ES-I3 (cell line): ENCODE results near the gene IRF7.

ENCODE experiments used
- H3K36me3 ChIP-seq: 2 replicates; pipeline ENCODE4 v1.6.1; 2013; ENCODE audit warnings: mild to moderate bottlenecking, low read length, control low read depth, moderate library complexity; ENCODE audit not compliant: insufficient read depth
- H3K4me1 ChIP-seq: 2 replicates; pipeline ENCODE4 v1.6.1; 2013; ENCODE audit warnings: mild to moderate bottlenecking, control low read depth, low read length; ENCODE audit not compliant: insufficient read depth
- H3K9ac ChIP-seq: 2 replicates; pipeline ENCODE4 v1.6.1; 2013; ENCODE audit warnings: low read depth, mild to moderate bottlenecking, low read length, moderate library complexity
- H3K9me3 ChIP-seq: 2 replicates; pipeline ENCODE4 v1.6.1; 2013; ENCODE audit warnings: mild to moderate bottlenecking, low read length, moderate library complexity; ENCODE audit not compliant: control insufficient read depth, insufficient read depth

The IRF7 gene

DNA sequence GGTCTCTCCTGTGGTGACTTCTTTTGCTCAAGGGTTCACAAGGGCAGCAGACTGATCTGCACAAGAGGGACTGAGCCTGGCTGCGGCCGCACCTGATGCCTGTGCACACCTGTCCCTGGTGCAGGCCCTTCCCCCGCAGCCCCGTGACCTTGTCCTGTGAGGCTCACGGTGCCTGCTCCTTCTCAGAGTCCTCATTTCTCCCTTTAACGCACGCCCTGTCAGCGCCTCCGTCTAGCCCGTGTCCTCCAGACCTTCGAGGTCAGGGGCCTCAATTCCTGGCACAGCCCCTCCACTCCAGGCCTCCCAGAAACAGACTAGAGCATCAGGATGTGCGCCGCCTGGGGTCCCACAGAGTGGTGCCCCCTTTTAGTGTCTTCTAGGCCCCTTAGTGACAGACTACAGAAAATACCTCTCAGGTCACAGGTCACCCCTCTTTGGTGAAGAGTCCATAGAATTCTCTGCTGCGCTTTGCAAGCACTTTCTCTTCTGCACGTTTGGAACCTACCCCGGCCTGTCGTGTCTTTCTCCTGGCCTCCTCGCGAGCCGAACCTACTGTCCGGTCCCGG, 20.3 kb upstream of the IRF7 start:
- no peaks in the 10 kb centered on the region for H3K9me3 ChIP-seq
- peak overlapping the region; percentile 11; the same call in 1 of the 2 replicates for H3K9ac ChIP-seq
- H3K36me3 ChIP-seq: no peaks in the 10 kb centered on the region
- H3K4me1 ChIP-seq: peaks cover 6% of the 10 kb centered on the region; the same call in 1 of the 2 replicates

- H3K9me3 ChIP-seq: no peaks in the 10 kb centered on the region
- H3K4me1 ChIP-seq: no peaks in the 10 kb centered on the region; the same call in 1 of the 2 replicates
- H3K9ac ChIP-seq: no peak overlapping the region
- no peaks in the 10 kb centered on the region for H3K36me3 ChIP-seq
These were observed 15.1 kb upstream of the IRF7 start for GRCh38 chr11:630871-631270.

GRCh38 chr11:629237-629583, 13.5 kb upstream of the IRF7 start:
- no peaks in the 10 kb centered on the region; the same call in 1 of the 2 replicates for H3K4me1 ChIP-seq
- no peaks in the 10 kb centered on the region for H3K36me3 ChIP-seq
- no peak overlapping the region for H3K9ac ChIP-seq
- H3K9me3 ChIP-seq: no peaks in the 10 kb centered on the region

DNA sequence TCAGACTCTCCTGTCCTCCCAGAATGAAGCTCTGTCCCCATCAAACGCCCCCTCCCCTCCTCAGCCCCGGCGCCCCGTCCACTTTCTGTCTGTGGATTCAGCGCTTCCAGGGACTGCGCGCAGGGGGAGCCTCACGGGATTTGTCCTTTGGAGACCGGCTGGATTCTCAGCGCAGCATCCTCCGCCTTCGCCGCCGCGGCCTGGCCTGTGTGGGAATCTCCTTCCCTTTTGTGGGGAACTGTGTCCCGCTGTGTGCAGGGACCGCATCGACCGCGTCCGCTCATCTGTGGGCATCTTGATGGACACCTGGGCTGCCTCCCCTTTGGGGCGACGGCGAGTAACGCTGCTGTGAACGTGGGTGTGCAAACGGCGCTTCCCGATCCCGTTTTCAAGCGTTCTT, 12.3 kb upstream of the IRF7 start:
- Histone ChIP-seq H3K9ac (no peak overlapping the region), H3K4me1 (no peaks in the 10 kb centered on the region; the same call in 1 of the 2 replicates), H3K36me3 (no peaks in the 10 kb centered on the region), H3K9me3 (no peaks in the 10 kb centered on the region)

GRCh38 chr11:627308-627576, 11.5 kb upstream of the IRF7 start:
- Histone ChIP-seq H3K4me1 (no peaks in the 10 kb centered on the region; the same call in 1 of the 2 replicates), H3K9ac (no peak overlapping the region), H3K36me3 (no peaks in the 10 kb centered on the region), H3K9me3 (no peaks in the 10 kb centered on the region)

DNA sequence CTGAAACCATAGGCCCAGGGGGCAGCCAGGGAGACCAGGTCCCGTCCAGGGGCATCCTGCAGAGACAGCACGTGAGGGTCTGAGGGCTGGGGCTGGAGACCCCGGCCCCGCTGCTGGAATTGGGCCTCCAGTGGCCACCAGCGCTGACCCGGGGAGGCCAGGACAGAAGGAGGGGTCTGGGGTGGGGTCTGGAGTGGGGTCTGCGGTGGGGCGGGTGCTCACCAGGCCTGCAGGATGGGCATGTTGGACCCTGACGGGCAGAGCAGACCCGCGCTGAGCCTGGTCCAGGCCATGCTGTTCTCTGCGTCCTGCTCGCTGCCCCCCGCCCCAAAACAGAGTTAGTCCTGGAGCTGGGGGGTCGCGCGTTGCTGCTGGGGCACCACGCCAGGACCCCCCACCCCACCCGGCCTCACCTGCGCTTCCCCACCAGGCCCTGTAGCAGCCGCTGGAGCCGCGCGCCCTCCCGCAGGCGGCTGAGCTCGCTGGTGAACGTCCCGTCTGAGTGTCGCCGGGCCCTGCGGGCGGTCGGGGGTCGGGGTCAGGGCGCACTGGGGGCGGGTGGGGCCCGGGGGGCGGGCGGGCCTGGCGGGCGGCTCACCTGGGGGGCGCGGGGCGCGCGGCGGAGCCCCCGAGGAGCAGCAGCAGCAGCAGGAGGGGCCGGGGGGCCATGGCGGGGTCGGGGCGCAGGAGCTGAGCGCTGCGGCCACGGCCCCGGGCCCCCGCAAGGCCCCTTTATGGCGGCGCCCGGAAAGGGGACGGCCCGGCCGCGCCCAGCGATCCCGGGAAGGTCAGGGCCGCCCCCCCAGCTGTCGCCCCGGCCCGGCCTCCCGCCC, 10.9 kb upstream of the IRF7 start, which contains the start of gene SCT:
Gene SCT, minus strand, starts transcription at position 707 of the 833 bp plus-strand sequence. Its CDS starts 38 bp downstream, at position 669.
- no peaks in the 10 kb centered on the region for H3K9me3 ChIP-seq
- no peaks in the 10 kb centered on the region for H3K36me3 ChIP-seq
- H3K9ac ChIP-seq: no peak within 1 kb of the TSS
- H3K4me1 ChIP-seq: no peaks in the 10 kb centered on the region; the same call in 1 of the 2 replicates

DNA sequence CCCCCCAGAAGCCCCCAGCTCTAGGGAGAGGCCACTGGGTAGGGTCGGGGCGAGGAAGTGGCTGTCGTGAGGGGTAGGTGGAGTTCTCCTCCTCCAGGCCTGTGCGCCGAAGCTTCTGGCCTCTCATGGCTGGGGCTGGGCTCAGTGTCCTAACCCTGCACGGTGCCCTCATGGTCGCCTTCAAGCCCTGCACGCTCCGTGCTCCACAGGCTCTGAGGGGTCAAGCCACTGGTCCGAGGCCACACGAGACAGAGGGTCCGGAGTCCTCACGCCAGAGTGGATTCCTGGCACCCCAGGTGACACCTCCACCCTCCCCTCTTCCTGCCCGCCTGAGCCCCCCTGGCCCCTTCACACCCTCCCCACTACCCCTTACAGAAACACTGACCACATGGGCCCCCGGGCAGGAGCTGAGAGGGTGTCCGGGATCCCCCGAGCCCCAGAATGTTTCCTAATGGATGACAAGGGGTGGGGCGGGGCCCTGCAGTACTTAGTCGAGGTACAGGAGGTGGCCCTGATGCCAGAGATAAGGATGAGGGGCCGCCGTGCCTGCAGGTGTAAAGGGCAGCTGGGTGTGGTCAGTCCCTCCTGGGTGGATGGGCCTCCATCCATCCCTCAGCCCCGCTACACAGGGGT, 10.0 kb upstream of the IRF7 start:
- no peaks in the 10 kb centered on the region for H3K36me3 ChIP-seq
- no peaks in the 10 kb centered on the region for H3K9me3 ChIP-seq
- no peaks in the 10 kb centered on the region; the same call in 1 of the 2 replicates for H3K4me1 ChIP-seq
- H3K9ac ChIP-seq: no peak overlapping the region

- Histone ChIP-seq H3K4me1 (no peaks in the 10 kb centered on the region; the same call in 1 of the 2 replicates), H3K9ac (no peak within 1 kb of the TSS), H3K36me3 (no peaks in the 10 kb centered on the region), H3K9me3 (no peaks in the 10 kb centered on the region)
These were observed 9.2 kb upstream of the IRF7 start, which contains the start of gene CDHR5 for GRCh38 chr11:624705-625635. CDHR5 (minus strand) TSS chr11:624955; CDS start chr11:624902, 53 bp downstream.

GRCh38 chr11:623999-624704, 8.4 kb upstream of the IRF7 start:
- Histone ChIP-seq H3K9me3 (no peaks in the 10 kb centered on the region), H3K9ac (no peak overlapping the region), H3K36me3 (no peaks in the 10 kb centered on the region), H3K4me1 (no peaks in the 10 kb centered on the region)

- Histone ChIP-seq H3K9ac (no peak overlapping the region), H3K9me3 (no peaks in the 10 kb centered on the region), H3K36me3 (no peaks in the 10 kb centered on the region), H3K4me1 (no peaks in the 10 kb centered on the region)
These were observed 7.7 kb upstream of the IRF7 start for GRCh38 chr11:623349-623869.

DNA sequence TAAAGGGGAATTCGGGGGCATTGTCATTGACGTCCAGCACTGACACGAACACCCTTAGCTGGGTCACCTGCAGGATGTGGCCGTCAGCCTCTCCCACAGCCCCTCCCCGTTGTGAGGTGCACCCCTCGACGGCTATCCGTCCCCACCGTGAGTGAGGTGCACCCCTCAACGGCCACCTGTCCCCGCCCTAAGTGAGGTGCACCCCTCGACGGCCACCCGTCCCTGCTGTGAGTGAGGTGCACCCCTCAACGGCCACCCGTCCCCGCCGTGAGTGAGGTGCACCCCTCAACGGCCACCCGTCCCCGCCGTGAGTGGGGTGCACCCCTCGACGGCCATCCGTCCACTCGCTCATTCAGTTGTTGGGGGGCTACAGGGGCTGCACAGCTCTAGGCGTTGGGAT, 6.1 kb upstream of the IRF7 start:
- Histone ChIP-seq H3K9ac (no peak overlapping the region), H3K36me3 (no peaks in the 10 kb centered on the region), H3K4me1 (no peaks in the 10 kb centered on the region), H3K9me3 (no peaks in the 10 kb centered on the region)

DNA sequence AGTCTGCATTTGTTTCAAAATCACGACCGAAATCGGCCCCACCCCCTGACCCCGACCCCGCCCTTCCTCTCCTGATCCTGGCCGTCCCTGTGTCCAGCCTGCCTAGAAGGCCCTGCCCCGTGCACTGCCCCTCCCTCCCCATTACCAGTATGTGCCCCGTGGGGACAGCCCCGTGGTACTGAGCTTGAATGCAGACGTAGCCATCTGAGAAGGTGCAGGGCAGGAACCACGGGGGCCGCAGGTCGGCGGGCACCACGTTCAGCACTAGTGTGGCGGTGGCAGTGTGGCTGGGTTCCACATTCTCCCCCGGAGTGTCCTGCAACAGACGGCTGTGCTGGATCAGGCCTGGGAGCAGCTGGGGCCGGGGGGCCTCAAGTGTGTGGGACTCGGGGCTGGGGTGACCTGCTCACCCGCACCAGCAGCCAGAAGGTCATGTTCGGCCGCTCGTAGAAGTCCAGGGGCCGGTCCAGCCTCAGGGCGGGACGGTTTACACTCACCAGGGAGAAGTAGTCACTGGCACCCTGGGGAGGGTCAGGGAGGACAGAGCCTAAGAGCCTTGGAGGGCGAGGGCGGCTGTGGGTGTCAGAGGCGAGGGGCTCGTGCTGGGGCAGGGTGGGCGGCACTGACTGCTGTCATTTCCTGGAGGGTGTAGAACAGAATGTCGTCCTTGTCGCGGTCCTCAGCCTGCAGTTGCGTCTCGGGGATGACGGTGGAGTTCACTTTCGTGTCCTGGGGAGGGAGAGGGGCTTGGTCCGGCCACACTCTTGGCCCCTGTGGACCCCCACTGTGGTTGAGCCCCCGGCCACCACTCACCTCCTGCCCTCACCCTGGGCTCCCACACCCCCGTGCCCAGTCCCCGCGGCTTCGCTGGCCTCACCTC, 5.4 kb upstream of the IRF7 start:
- H3K36me3 ChIP-seq: no peaks in the 10 kb centered on the region
- H3K9me3 ChIP-seq: no peaks in the 10 kb centered on the region
- H3K9ac ChIP-seq: no peak overlapping the region
- no peaks in the 10 kb centered on the region; the same call in 1 of the 2 replicates for H3K4me1 ChIP-seq

- no peaks in the 10 kb centered on the region for H3K36me3 ChIP-seq
- no peaks in the 10 kb centered on the region for H3K9me3 ChIP-seq
- H3K4me1 ChIP-seq: no peaks in the 10 kb centered on the region; the same call in 1 of the 2 replicates
- H3K9ac ChIP-seq: no peak overlapping the region
These were observed 4.5 kb upstream of the IRF7 start for GRCh38 chr11:620201-620600.
